Measurements from ENCODE around the gene ANKS1A.
A peak's percentile ranks its signal among the peaks of the same experiment; 100 is the strongest.

ANKS1A gene

GRCh38 chr6:35023091-35024000, 134.3 kb downstream of the ANKS1A start:
- Histone ChIP-seq H3K36me3 (ENCODE audit: control insufficient read depth, insufficient read depth, low read length) (no peaks in the 10 kb centered on the region), H3K4me1 (ENCODE audit: control insufficient read depth, insufficient read depth, low read length) (peaks cover 45% of the 10 kb centered on the region), H3K27me3 (ENCODE audit: control insufficient read depth, insufficient read depth, low read length) (no peaks in the 10 kb centered on the region), H3K9me3 (ENCODE audit: control insufficient read depth, low read length) (no peaks in the 10 kb centered on the region), H3K9ac (ENCODE audit: low read length) (no peak overlapping the region), H3K4me3 (ENCODE audit: low read length) (no peak overlapping the region)

GRCh38 chr6:35024551-35025054, 135.5 kb downstream of the ANKS1A start:
- H3K36me3 ChIP-seq (ENCODE audit: control insufficient read depth, insufficient read depth, low read length): no peaks in the 10 kb centered on the region
- no peak overlapping the region for H3K4me3 ChIP-seq (ENCODE audit: low read length)
- H3K9ac ChIP-seq (ENCODE audit: low read length): peak overlapping the region; percentile 0
- H3K4me1 ChIP-seq (ENCODE audit: control insufficient read depth, insufficient read depth, low read length): peaks cover 39% of the 10 kb centered on the region
- H3K9me3 ChIP-seq (ENCODE audit: control insufficient read depth, low read length): no peaks in the 10 kb centered on the region
- no peaks in the 10 kb centered on the region for H3K27me3 ChIP-seq (ENCODE audit: control insufficient read depth, insufficient read depth, low read length)

GRCh38 chr6:35025232-35026188, 136.5 kb downstream of the ANKS1A start:
- H3K9me3 ChIP-seq (ENCODE audit: control insufficient read depth, low read length): no peaks in the 10 kb centered on the region
- peaks cover 39% of the 10 kb centered on the region for H3K4me1 ChIP-seq (ENCODE audit: control insufficient read depth, insufficient read depth, low read length)
- H3K4me3 ChIP-seq (ENCODE audit: low read length): no peak overlapping the region
- no peaks in the 10 kb centered on the region for H3K36me3 ChIP-seq (ENCODE audit: control insufficient read depth, insufficient read depth, low read length)
- no peak overlapping the region for H3K9ac ChIP-seq (ENCODE audit: low read length)
- no peaks in the 10 kb centered on the region for H3K27me3 ChIP-seq (ENCODE audit: control insufficient read depth, insufficient read depth, low read length)

- Histone ChIP-seq H3K4me1 (ENCODE audit: control insufficient read depth, insufficient read depth, low read length) (peaks cover 36% of the 10 kb centered on the region), H3K27me3 (ENCODE audit: control insufficient read depth, insufficient read depth, low read length) (no peaks in the 10 kb centered on the region), H3K36me3 (ENCODE audit: control insufficient read depth, insufficient read depth, low read length) (no peaks in the 10 kb centered on the region), H3K4me3 (ENCODE audit: low read length) (no peak overlapping the region), H3K9ac (ENCODE audit: low read length) (no peak overlapping the region), H3K9me3 (ENCODE audit: control insufficient read depth, low read length) (no peaks in the 10 kb centered on the region)
Measured at GRCh38 chr6:35026434-35027222, 137.6 kb downstream of the ANKS1A start.

- Histone ChIP-seq H3K9me3 (ENCODE audit: control insufficient read depth, low read length) (no peaks in the 10 kb centered on the region), H3K9ac (ENCODE audit: low read length) (no peak overlapping the region), H3K27me3 (ENCODE audit: control insufficient read depth, insufficient read depth, low read length) (no peaks in the 10 kb centered on the region), H3K4me1 (ENCODE audit: control insufficient read depth, insufficient read depth, low read length) (peaks cover 35% of the 10 kb centered on the region), H3K36me3 (ENCODE audit: control insufficient read depth, insufficient read depth, low read length) (no peaks in the 10 kb centered on the region), H3K4me3 (ENCODE audit: low read length) (no peak overlapping the region)
Measured at GRCh38 chr6:35027807-35028206, 138.8 kb downstream of the ANKS1A start.

GRCh38 chr6:35028781-35029769, 140.0 kb downstream of the ANKS1A start:
- H3K9me3 ChIP-seq (ENCODE audit: control insufficient read depth, low read length): no peaks in the 10 kb centered on the region
- H3K9ac ChIP-seq (ENCODE audit: low read length): no peak overlapping the region
- no peaks in the 10 kb centered on the region for H3K27me3 ChIP-seq (ENCODE audit: control insufficient read depth, insufficient read depth, low read length)
- H3K4me3 ChIP-seq (ENCODE audit: low read length): no peak overlapping the region
- H3K4me1 ChIP-seq (ENCODE audit: control insufficient read depth, insufficient read depth, low read length): peaks cover 27% of the 10 kb centered on the region
- no peaks in the 10 kb centered on the region for H3K36me3 ChIP-seq (ENCODE audit: control insufficient read depth, insufficient read depth, low read length)

- H3K9ac ChIP-seq (ENCODE audit: low read length): no peak overlapping the region
Measured at GRCh38 chr6:35030099-35030498, 141.0 kb downstream of the ANKS1A start.

GRCh38 chr6:35031611-35032529, 142.8 kb downstream of the ANKS1A start:
- H3K36me3 ChIP-seq (ENCODE audit: control insufficient read depth, insufficient read depth, low read length): no peaks in the 10 kb centered on the region
- no peaks in the 10 kb centered on the region for H3K9me3 ChIP-seq (ENCODE audit: control insufficient read depth, low read length)
- H3K4me3 ChIP-seq (ENCODE audit: low read length): no peak overlapping the region
- H3K27me3 ChIP-seq (ENCODE audit: control insufficient read depth, insufficient read depth, low read length): no peaks in the 10 kb centered on the region
- H3K9ac ChIP-seq (ENCODE audit: low read length): no peak overlapping the region
- peaks cover 25% of the 10 kb centered on the region for H3K4me1 ChIP-seq (ENCODE audit: control insufficient read depth, insufficient read depth, low read length)

More at GRCh38 chr6:35030099-35030498, 141.0 kb downstream of the ANKS1A start:
- Histone ChIP-seq H3K4me3 (ENCODE audit: low read length) (no peak overlapping the region), H3K9me3 (ENCODE audit: control insufficient read depth, low read length) (no peaks in the 10 kb centered on the region), H3K27me3 (ENCODE audit: control insufficient read depth, insufficient read depth, low read length) (no peaks in the 10 kb centered on the region), H3K4me1 (ENCODE audit: control insufficient read depth, insufficient read depth, low read length) (peaks cover 27% of the 10 kb centered on the region), H3K36me3 (ENCODE audit: control insufficient read depth, insufficient read depth, low read length) (no peaks in the 10 kb centered on the region)

- Histone ChIP-seq H3K9me3 (ENCODE audit: control insufficient read depth, low read length) (no peaks in the 10 kb centered on the region), H3K36me3 (ENCODE audit: control insufficient read depth, insufficient read depth, low read length) (no peaks in the 10 kb centered on the region), H3K4me3 (ENCODE audit: low read length) (no peak overlapping the region), H3K9ac (ENCODE audit: low read length) (no peak overlapping the region), H3K27me3 (ENCODE audit: control insufficient read depth, insufficient read depth, low read length) (no peaks in the 10 kb centered on the region), H3K4me1 (ENCODE audit: control insufficient read depth, insufficient read depth, low read length) (peaks cover 22% of the 10 kb centered on the region)
Measured at GRCh38 chr6:35033683-35034082, 144.6 kb downstream of the ANKS1A start.

Data from mucosa of stomach (tissue), 1 donor.